HEK293 (cell line): ENCODE results near the gene SMYD2.

Experiments used
- BCL6B ChIP-seq: fragments of 450-650 bp; formaldehyde crosslinking; IDR thresholded peaks from 2 replicates; pipeline ENCODE4 v1.5.1; 2017; ENCODE audit warnings: missing biosample characterization, missing genetic modification characterization
- HIC1 ChIP-seq: fragments of 450-650 bp; formaldehyde crosslinking; IDR thresholded peaks from 2 replicates; pipeline ENCODE4 v1.5.1; 2016; ENCODE audit warnings: missing biosample characterization, missing genetic modification characterization
- KLF16 ChIP-seq: fragments of 450-650 bp; formaldehyde crosslinking; IDR thresholded peaks from 2 replicates; pipeline ENCODE4 v1.5.1; 2017; ENCODE audit warnings: missing biosample characterization, missing genetic modification characterization
- SCRT1 ChIP-seq: fragments of 450-650 bp; formaldehyde crosslinking; IDR thresholded peaks from 2 replicates; pipeline ENCODE4 v1.5.1; 2016; ENCODE audit warnings: missing biosample characterization, missing genetic modification characterization, borderline replicate concordance
- SETDB1 ChIP-seq: IDR thresholded peaks from one replicate; pipeline ENCODE4 v1.6.1; 2017; ENCODE audit warnings: mild to moderate bottlenecking, low read length, moderate library complexity, mixed read lengths; ENCODE audit not compliant: insufficient read length
- SP3 ChIP-seq: fragments of 450-650 bp; formaldehyde crosslinking; IDR thresholded peaks from 2 replicates; pipeline ENCODE4 v1.5.1; 2016; ENCODE audit warnings: missing biosample characterization, missing genetic modification characterization
- WT1 ChIP-seq: fragments of 450-650 bp; formaldehyde crosslinking; IDR thresholded peaks from 2 replicates; pipeline ENCODE4 v1.5.1; 2016; ENCODE audit warnings: missing biosample characterization, missing genetic modification characterization
- YY2 ChIP-seq: fragments of 450-650 bp; formaldehyde crosslinking; IDR thresholded peaks from 2 replicates; pipeline ENCODE4 v1.5.1; 2016; ENCODE audit warnings: missing biosample characterization, missing genetic modification characterization
- ZBTB11 ChIP-seq: fragments of 450-650 bp; formaldehyde crosslinking; conservative IDR thresholded peaks from 2 replicates; pipeline ENCODE4 v1.5.1; 2016; ENCODE audit warnings: low read depth, missing biosample characterization, missing genetic modification characterization
- ZBTB17 ChIP-seq: fragments of 450-650 bp; formaldehyde crosslinking; IDR thresholded peaks from 2 replicates; pipeline ENCODE4 v1.5.1; 2016; ENCODE audit warnings: missing biosample characterization, missing genetic modification characterization
- ZBTB26 ChIP-seq: fragments of 450-650 bp; formaldehyde crosslinking; optimal IDR thresholded peaks from 2 replicates; pipeline ENCODE3; 2016; ENCODE audit warnings: missing biosample characterization, mild to moderate bottlenecking, missing genetic modification characterization
- ZNF148 ChIP-seq: fragments of 450-650 bp; formaldehyde crosslinking; IDR thresholded peaks from 2 replicates; pipeline ENCODE4 v1.5.0; 2017; ENCODE audit warnings: missing biosample characterization, missing genetic modification characterization, borderline replicate concordance
- ZNF19 ChIP-seq: fragments of 450-650 bp; formaldehyde crosslinking; IDR thresholded peaks from 2 replicates; pipeline ENCODE4; 2016; ENCODE audit warnings: missing biosample characterization, missing genetic modification characterization, low read depth
- ZNF211 ChIP-seq: fragments of 450-650 bp; formaldehyde crosslinking; IDR thresholded peaks from 2 replicates; pipeline ENCODE4 v1.5.1; 2016; ENCODE audit warnings: low read depth, missing biosample characterization, missing genetic modification characterization
- ZNF223 ChIP-seq: fragments of 450-650 bp; formaldehyde crosslinking; IDR thresholded peaks from 2 replicates; pipeline ENCODE4 v1.5.1; 2016; ENCODE audit warnings: missing biosample characterization, missing genetic modification characterization
- ZNF248 ChIP-seq: fragments of 450-650 bp; formaldehyde crosslinking; IDR thresholded peaks from 2 replicates; pipeline ENCODE4 v1.5.1; 2017; ENCODE audit warnings: missing biosample characterization, missing genetic modification characterization
- ZNF280D ChIP-seq: fragments of 450-650 bp; formaldehyde crosslinking; IDR thresholded peaks from 2 replicates; pipeline ENCODE4 v1.5.1; 2016; ENCODE audit warnings: missing biosample characterization, missing genetic modification characterization
- ZNF292 ChIP-seq: fragments of 450-650 bp; formaldehyde crosslinking; IDR thresholded peaks from 2 replicates; pipeline ENCODE4 v1.5.1; 2016; ENCODE audit warnings: low read depth, missing biosample characterization, missing genetic modification characterization, borderline replicate concordance
- ZNF302 ChIP-seq: fragments of 450-650 bp; formaldehyde crosslinking; IDR thresholded peaks from 2 replicates; pipeline ENCODE4 v1.5.1; 2016; ENCODE audit warnings: missing biosample characterization, missing genetic modification characterization, low read depth
- ZNF335 ChIP-seq: fragments of 450-650 bp; formaldehyde crosslinking; conservative IDR thresholded peaks from 2 replicates; pipeline ENCODE4 v1.5.1; 2016; ENCODE audit warnings: missing biosample characterization, missing genetic modification characterization
- ZNF529 ChIP-seq: fragments of 450-650 bp; formaldehyde crosslinking; IDR thresholded peaks from 2 replicates; pipeline ENCODE4 v1.5.1; 2017; ENCODE audit warnings: missing genetic modification characterization, missing biosample characterization; ENCODE audit not compliant: insufficient replicate concordance
- ZNF561 ChIP-seq: fragments of 450-650 bp; IDR thresholded peaks from 2 replicates; pipeline ENCODE4 v1.5.1; 2018; ENCODE audit warnings: missing biosample characterization, missing genetic modification characterization, borderline replicate concordance
- ZNF600 ChIP-seq: fragments of 450-650 bp; formaldehyde crosslinking; IDR thresholded peaks from 2 replicates; pipeline ENCODE4 v1.5.1; 2016; ENCODE audit warnings: missing biosample characterization, missing genetic modification characterization
- ZNF624 ChIP-seq: fragments of 450-650 bp; formaldehyde crosslinking; IDR thresholded peaks from 2 replicates; pipeline ENCODE4 v1.5.1; 2017; ENCODE audit warnings: missing biosample characterization, missing genetic modification characterization
- ZNF747 ChIP-seq: fragments of 450-650 bp; formaldehyde crosslinking; IDR thresholded peaks from 2 replicates; pipeline ENCODE4 v1.5.1; 2016; ENCODE audit warnings: missing biosample characterization, missing genetic modification characterization

SMYD2 gene

GRCh38 chr1:214281720-214282629 is 1.0 kb downstream of the SMYD2 start (continued):
- TF ChIP-seq ZNF335 (tag by site-specific recombination) = peak; percentile 91
- no peak for TF ChIP-seq ZNF292 (tag by site-specific recombination)
- TF ChIP-seq ZBTB17 (tag by site-specific recombination) = peak; percentile 27
- TF ChIP-seq KLF16 (tag by site-specific recombination) = 0 out of 2 replicates have a peak, but pooled peaks have one; percentile 73
- TF ChIP-seq ZNF280D (tag by site-specific recombination) = no peak
- no peak for TF ChIP-seq BCL6B (tag by site-specific recombination)
- no peak for TF ChIP-seq SCRT1 (tag by site-specific recombination)
- 0 out of 2 replicates have a peak, but pooled peaks have one; percentile 3 for TF ChIP-seq ZBTB11
- TF ChIP-seq ZNF600 (tag by site-specific recombination) = peak; percentile 37; the same call in 1 of the 2 replicates
- no peak for TF ChIP-seq ZNF747
- peak; percentile 68 for TF ChIP-seq ZBTB26 (tag by site-specific recombination)
- no peak for TF ChIP-seq ZNF19 (tag by site-specific recombination)
- 0 out of 2 replicates have a peak, but pooled peaks have one; percentile 4 for TF ChIP-seq WT1 (tag by site-specific recombination)
- TF ChIP-seq ZNF529 = no peak
- TF ChIP-seq ZNF302 (tag by site-specific recombination) = no peak
- TF ChIP-seq YY2 (tag by site-specific recombination) = no peak
- no peak for TF ChIP-seq ZNF561 (tag by site-specific recombination)
- no peak for TF ChIP-seq ZNF624
- peak; percentile 79; the same call in 1 of the 2 replicates for TF ChIP-seq HIC1 (tag by site-specific recombination)
- TF ChIP-seq ZNF223 = no peak
- no peak for TF ChIP-seq ZNF211 (tag by site-specific recombination)
- TF ChIP-seq ZNF248 = no peak
- TF ChIP-seq SP3 (tag by site-specific recombination) = peak; percentile 74
- TF ChIP-seq SETDB1 = no peak
- TF ChIP-seq ZNF148 (tag by site-specific recombination) = no peak
